HG03045 (cell line): Measurements from ENCODE around the gene RTEL1.
"Not testable (repeated sequence)": the region's sequence is repeated elsewhere in the genome, so short reads cannot be mapped to it uniquely, and the experiment has no call there.

Experiments used
- ATAC-seq: cut with Tn5 transposase; IDR thresholded peaks from one replicate; pipeline ENCODE4 v1.9.1; 2021; ENCODE audit warnings: mild to moderate bottlenecking, moderate library complexity; ENCODE audit not compliant: unreplicated experiment

Gene RTEL1

GRCh38 chr20:63627129-63627750 is 30.9 kb upstream of the RTEL1 start:
- peak; percentile 80 for ATAC-seq

GRCh38 chr20:63627751-63628245 is 30.3 kb upstream of the RTEL1 start:
- no peak for ATAC-seq

GRCh38 chr20:63628246-63628975 is 29.7 kb upstream of the RTEL1 start:
- no peak for ATAC-seq

GRCh38 chr20:63630956-63631355 is 27.2 kb upstream of the RTEL1 start:
- not testable (repeated sequence) for ATAC-seq

- ATAC-seq = not testable (repeated sequence)
These were observed 26.7 kb upstream of the RTEL1 start for GRCh38 chr20:63631426-63631825.

GRCh38 chr20:63633732-63634131 is 24.4 kb upstream of the RTEL1 start:
- ATAC-seq = no peak

- no peak for ATAC-seq
These were observed 22.5 kb upstream of the RTEL1 start for GRCh38 chr20:63635431-63636141.

- ATAC-seq = no peak
These were observed 21.1 kb upstream of the RTEL1 start for GRCh38 chr20:63636752-63637628.

GRCh38 chr20:63639093-63639975 is 18.8 kb upstream of the RTEL1 start:
- no peak for ATAC-seq

GRCh38 chr20:63640086-63640485 is 18.0 kb upstream of the RTEL1 start:
- no peak for ATAC-seq

- not testable (repeated sequence) for ATAC-seq
These were observed 17.4 kb upstream of the RTEL1 start for GRCh38 chr20:63640686-63641085.

GRCh38 chr20:63641146-63641791 is 16.8 kb upstream of the RTEL1 start:
- peak; percentile 32 for ATAC-seq

GRCh38 chr20:63641792-63642523 is 16.2 kb upstream of the RTEL1 start:
- peak; percentile 49 for ATAC-seq

- no peak for ATAC-seq
These were observed 15.4 kb upstream of the RTEL1 start for GRCh38 chr20:63642527-63643247.

- ATAC-seq = no peak
These were observed 14.6 kb upstream of the RTEL1 start for GRCh38 chr20:63643499-63643898.

GRCh38 chr20:63643946-63644345 is 14.2 kb upstream of the RTEL1 start:
- no peak for ATAC-seq

GRCh38 chr20:63645218-63645617 is 12.9 kb upstream of the RTEL1 start:
- ATAC-seq = no peak

- no peak for ATAC-seq
These were observed 9.9 kb upstream of the RTEL1 start for GRCh38 chr20:63648190-63648589.
